ENCODE measurements around the gene WNT4.

DNA sequence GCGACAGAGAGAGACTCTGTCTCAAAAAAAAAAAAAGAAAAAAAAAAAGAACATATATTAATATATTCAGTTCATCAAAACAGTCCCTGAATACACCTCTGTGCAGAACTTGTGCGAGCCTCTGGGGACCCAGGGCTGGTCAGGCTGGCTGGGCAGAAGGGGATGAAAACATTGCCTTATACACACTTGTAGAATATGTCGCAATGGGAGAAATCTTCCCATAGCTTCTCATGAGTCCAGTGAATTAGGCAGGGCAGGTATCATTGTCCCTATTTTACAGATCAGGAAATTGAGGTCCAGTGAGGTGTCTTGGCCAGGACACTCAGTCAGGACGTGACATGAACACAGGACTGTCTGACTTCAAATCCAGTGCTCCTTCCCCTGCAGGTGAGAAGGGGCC is 12.6 kb upstream of the WNT4 start:
- TF ChIP-seq, protein P1, sequence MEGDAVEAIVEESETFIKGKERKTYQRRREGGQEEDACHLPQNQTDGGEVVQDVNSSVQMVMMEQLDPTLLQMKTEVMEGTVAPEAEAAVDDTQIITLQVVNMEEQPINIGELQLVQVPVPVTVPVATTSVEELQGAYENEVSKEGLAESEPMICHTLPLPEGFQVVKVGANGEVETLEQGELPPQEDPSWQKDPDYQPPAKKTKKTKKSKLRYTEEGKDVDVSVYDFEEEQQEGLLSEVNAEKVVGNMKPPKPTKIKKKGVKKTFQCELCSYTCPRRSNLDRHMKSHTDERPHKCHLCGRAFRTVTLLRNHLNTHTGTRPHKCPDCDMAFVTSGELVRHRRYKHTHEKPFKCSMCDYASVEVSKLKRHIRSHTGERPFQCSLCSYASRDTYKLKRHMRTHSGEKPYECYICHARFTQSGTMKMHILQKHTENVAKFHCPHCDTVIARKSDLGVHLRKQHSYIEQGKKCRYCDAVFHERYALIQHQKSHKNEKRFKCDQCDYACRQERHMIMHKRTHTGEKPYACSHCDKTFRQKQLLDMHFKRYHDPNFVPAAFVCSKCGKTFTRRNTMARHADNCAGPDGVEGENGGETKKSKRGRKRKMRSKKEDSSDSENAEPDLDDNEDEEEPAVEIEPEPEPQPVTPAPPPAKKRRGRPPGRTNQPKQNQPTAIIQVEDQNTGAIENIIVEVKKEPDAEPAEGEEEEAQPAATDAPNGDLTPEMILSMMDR (IDR thresholded peaks at IDR 0.05), result no peak
- no peak for TF ChIP-seq EZH2 (IDR thresholded peaks at IDR 0.05; ENCODE audit: borderline replicate concordance, insufficient read depth, low read depth, low read length, poor library complexity, severe bottlenecking)
